Heart right ventricle (tissue), 16 donors: ENCODE results near the gene MGAT1. TPM values are rescaled to one million over a fixed set of nuclear protein-coding genes. Genes with fewer than 3 reads are reported as not detected.

ENCODE experiments used
- ATAC-seq, 8 donors: fragments of 200-7000 bp; cut with Tn5 transposase; one replicate each; pipeline ENCODE4 v1.9.1; 2020; ENCODE audit warnings: mild to moderate bottlenecking in 8 of 8, moderate library complexity in 8 of 8, moderate number of reproducible peaks in 1 of 8
- DNase-seq, 2 donors: peaks; one replicate each; pipeline ENCODE4 v3.0.0-alpha.2; 2020
- H3K27ac ChIP-seq, 10 donors: fragments of 200-600 bp; sonication (generic) in 2 of 10; one replicate each; pipeline versions ENCODE4 v1.5.0 to v1.8.0; 2020 to 2022; ENCODE audit warnings: mild to moderate bottlenecking in 3 of 10
- H3K27me3 ChIP-seq, 7 donors: fragments of 200-600 bp; one replicate each; pipeline ENCODE4 v1.8.0; 2021 to 2022; ENCODE audit warnings: mild to moderate bottlenecking in 2 of 7
- H3K36me3 ChIP-seq, 9 donors: fragments of 200-600 bp; sonication (generic) in 1 of 9; one replicate each; pipeline versions ENCODE4 v1.5.0 to v1.8.0; 2020 to 2022; ENCODE audit warnings: mild to moderate bottlenecking in 2 of 9
- H3K4me1 ChIP-seq, 9 donors: fragments of 200-600 bp; sonication (generic) in 1 of 9; one replicate each; pipeline versions ENCODE4 v1.5.0 to v1.8.0; 2020 to 2022; ENCODE audit warnings: mild to moderate bottlenecking in 4 of 9
- H3K4me3 ChIP-seq, 10 donors: fragments of 200-600 bp; sonication (generic) in 2 of 10; one replicate each; pipeline versions ENCODE4 v1.5.0 to v1.8.0; 2020 to 2022; ENCODE audit warnings: mild to moderate bottlenecking in 7 of 10, moderate library complexity in 2 of 10
- H3K9me3 ChIP-seq, 11 donors: fragments of 200-600 bp in 10 of 11; sonication (generic) in 2 of 11; one replicate each; pipeline versions ENCODE4 v1.5.0 to v1.8.0; 2013 to 2022; ENCODE audit warnings: mild to moderate bottlenecking in 2 of 11, control low read depth in 1 of 11, moderate library complexity in 1 of 11
- WGBS, 2 donors: extraction: QIAGEN DNeasy Blood & Tissue Kit; methylation state at CpG; one replicate each; pipeline ENCODE4 v1.1.7; 2013; ENCODE audit warnings: inconsistent platforms in 1 of 2; 5-methylcytosine and 5-hydroxymethylcytosine counted together
- intact Hi-C, 10 donors: fragments of 100-400 bp; cut with DNase I; formaldehyde crosslinking; loops; one replicate each; pipeline versions ENCODE4 v1.11.1 to v1.14.2; 2022
- polyA plus RNA-seq, 2 donors: library from polyadenylated mRNA; stranded (reverse); fragments of 200-250 nt; gene quantifications; one replicate each; pipeline ENCODE4 v1.2.3, GENCODE V29; 2013
- total RNA-seq, 10 donors: library from RNA; stranded (reverse); fragmentation: NEBNext Ultra II Directional in 3 of 10; extraction: Animal tissue kit (Norgen Biotek cat#: 25700) in 3 of 10; gene quantifications; one replicate each; pipeline versions ENCODE4 v1.2.1 to v1.2.4, GENCODE V29; 2021 to 2023
- TF ChIP-seq, protein P1 (sequence below), 9 donors: fragments of 200-600 bp; sonication (generic) in 2 of 9; IDR thresholded peaks; one replicate each; pipeline versions ENCODE4 v1.5.0 to v1.8.0; 2021 to 2022; ENCODE audit warnings: antibody characterized with exemption in 9 of 9, mild to moderate bottlenecking in 5 of 9, moderate library complexity in 1 of 9
- donor health status: Arrhythmogenic right ventricular cardiomyopathy.
- donor health status: ischemic (EF 13 %, LVEDD 7.1; RV severe dilation, severe dysfunction).
- donor health status: healthy with polysubstance abuse.
- donor health status: DM: no; HTN: yes; CAD: no.
- donor health status: DM: no; HTN: no; CAD: no.
- donor health status: ischemic (EF 25% LVEDD 6.9; RV normal size, moderate dysfunction).
- donor health status: ischemic (EF 25% LVEDD 5.7; RV mildly dilated, moderate dysfunction).
- donor health status: healthy.
- donor health status: DM: yes; HTN: yes; CAD: no.
- donor health status: Ischemic cardiomyopathy.
- donor health status: ischemic (EF 35%, LVEDD 5.7; RV mildly dilated, moderate dysfunction).
- donor health status: nonischemic (EF 11% LVEDD 7.7; RV severe dilation, severe dysfunction).
- donor health status: DM: yes; HTN: yes; CAD: no.
- donor health status: PGD.
- donor health status: ischemic (EF 29% LVEDD 5.4; RV normal size, mild dysfunction).
- donor health status: nonischemic (EF 23%, LVEDD 6.1; RV moderate dilation, normal function).

Gene MGAT1
- total and polyA plus RNA-seq, 12 donors, result 50.1 to 127 (median 66.1) TPM

DNA sequence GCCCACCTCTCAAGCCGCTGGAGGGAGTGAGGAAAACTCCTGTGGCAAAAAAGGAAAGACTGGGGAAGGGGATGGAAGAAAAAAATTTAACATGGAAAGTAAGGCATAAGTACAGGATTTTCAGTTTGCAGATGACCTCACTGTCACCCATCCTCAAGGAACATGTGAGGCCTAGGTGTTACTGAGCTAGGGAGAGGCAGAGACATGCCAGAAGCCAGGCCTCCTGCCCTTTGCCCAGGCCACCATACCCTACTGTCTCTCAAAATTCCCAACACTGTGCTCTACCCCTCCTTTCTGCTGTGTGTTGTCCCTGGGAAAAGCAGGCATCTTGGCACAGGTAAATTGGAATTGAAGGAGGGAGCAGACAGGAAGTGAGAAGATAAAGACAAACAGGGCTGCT lies 4.4 kb upstream of the MGAT1 start:
- Histone ChIP-seq H3K4me3 (peak overlapping the region in 4 of 10 donors; percentile 15 to 79 (median 76)), H3K27me3 (no peaks in the 10 kb centered on the region), H3K9me3 (no peaks in the 10 kb centered on the region), H3K27ac (peak overlapping the region in 9 of 10 donors; percentile 9 to 100 (median 99)), H3K4me1 (peaks cover 25 to 83% (median 74%) of the 10 kb centered on the region in 9 donors), H3K36me3 (peaks cover 0 to 38% (median 0%) of the 10 kb centered on the region in 9 donors)
- DNase-seq (no peak), ATAC-seq (no peak)
- intact Hi-C loops, result loop anchor here in 3 of 10 donors (10.0 kb wide), 1 partner anchor 378 kb away; no protein-coding TSS in a partner anchor
- WGBS, 2 donors, result 77 to 83% methylated on average over 1 of the region's 1 CpG
- TF ChIP-seq, protein P1, sequence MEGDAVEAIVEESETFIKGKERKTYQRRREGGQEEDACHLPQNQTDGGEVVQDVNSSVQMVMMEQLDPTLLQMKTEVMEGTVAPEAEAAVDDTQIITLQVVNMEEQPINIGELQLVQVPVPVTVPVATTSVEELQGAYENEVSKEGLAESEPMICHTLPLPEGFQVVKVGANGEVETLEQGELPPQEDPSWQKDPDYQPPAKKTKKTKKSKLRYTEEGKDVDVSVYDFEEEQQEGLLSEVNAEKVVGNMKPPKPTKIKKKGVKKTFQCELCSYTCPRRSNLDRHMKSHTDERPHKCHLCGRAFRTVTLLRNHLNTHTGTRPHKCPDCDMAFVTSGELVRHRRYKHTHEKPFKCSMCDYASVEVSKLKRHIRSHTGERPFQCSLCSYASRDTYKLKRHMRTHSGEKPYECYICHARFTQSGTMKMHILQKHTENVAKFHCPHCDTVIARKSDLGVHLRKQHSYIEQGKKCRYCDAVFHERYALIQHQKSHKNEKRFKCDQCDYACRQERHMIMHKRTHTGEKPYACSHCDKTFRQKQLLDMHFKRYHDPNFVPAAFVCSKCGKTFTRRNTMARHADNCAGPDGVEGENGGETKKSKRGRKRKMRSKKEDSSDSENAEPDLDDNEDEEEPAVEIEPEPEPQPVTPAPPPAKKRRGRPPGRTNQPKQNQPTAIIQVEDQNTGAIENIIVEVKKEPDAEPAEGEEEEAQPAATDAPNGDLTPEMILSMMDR (IDR thresholded peaks at IDR 0.05), result no peak

DNA sequence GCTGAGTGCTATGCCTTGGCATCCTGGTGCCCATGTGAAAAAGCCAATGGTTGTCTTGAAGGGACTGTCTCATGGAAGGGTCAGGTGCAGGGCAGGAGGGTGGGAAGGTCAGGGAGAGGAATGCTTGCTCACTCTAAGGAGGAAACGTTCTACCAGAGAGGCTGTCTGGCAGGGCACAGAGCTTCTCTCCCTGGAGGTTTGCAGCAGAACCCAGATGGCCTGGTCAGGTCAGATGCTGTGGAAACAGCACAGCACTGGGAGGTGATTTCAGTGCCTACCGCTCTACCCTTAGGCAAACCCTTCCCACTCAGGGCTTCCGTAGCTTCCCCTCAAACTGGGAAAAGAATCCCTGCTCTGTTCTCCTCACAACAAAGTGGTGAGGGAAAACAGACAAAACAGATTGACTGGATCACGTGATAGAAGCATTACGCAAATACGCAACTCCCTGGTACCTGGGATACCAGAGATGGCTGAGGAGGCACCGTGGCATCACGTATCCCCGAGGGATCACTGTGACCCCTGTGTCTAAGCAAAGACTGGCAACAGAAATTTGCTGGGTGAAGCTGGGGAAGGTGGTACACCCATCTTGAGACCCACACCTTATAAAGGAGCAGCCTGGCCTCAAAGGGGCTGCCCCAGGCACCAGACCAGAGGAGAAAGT lies 3.9 kb upstream of the MGAT1 start:
- no peak for ATAC-seq
- DNase-seq, result no peak
- Histone ChIP-seq H3K4me3 (peak overlapping the region in 2 of 10 donors; percentile 76 to 79), H3K4me1 (peaks cover 23 to 83% (median 75%) of the 10 kb centered on the region in 9 donors), H3K9me3 (no peaks in the 10 kb centered on the region), H3K27me3 (no peaks in the 10 kb centered on the region), H3K27ac (peak overlapping the region in 9 of 10 donors; percentile 9 to 100 (median 99)), H3K36me3 (peaks cover 0 to 38% (median 0%) of the 10 kb centered on the region in 9 donors)
- 63 to 71% methylated on average over 9 of the region's 9 CpGs for WGBS, 2 donors
- intact Hi-C loops, result loop anchor here in 3 of 10 donors (10.0 kb wide), 1 partner anchor 378 kb away; no protein-coding TSS in a partner anchor
- TF ChIP-seq, protein P1 (IDR thresholded peaks at IDR 0.05), result no peak

- peaks cover 0 to 38% (median 0%) of the 10 kb centered on the region in 9 donors for H3K36me3 ChIP-seq
- WGBS, 2 donors, result 81 to 87% methylated on average over 22 of the region's 22 CpGs
- no peaks in the 10 kb centered on the region for H3K27me3 ChIP-seq
- TF ChIP-seq, protein P1 (IDR thresholded peaks at IDR 0.05), result no peak
- peaks cover 28 to 93% (median 89%) of the 10 kb centered on the region in 9 donors for H3K4me1 ChIP-seq
- no peak for DNase-seq
- H3K27ac ChIP-seq, result peak overlapping the region; percentile 98 to 100 (median 99)
- H3K9me3 ChIP-seq, result no peaks in the 10 kb centered on the region
- no peak for ATAC-seq
- peak overlapping the region in 7 of 10 donors; percentile 69 to 100 (median 99) for H3K4me3 ChIP-seq
- intact Hi-C loops, result loop anchor here in 5 of 10 donors (2.0 to 10.0 kb wide), 6 partner anchors 21 to 381 kb away; partner anchors contain the start of genes ZFP62 (in 2 of the 5) and BTNL9 (in 1 of the 5)
These were observed 1.6 kb upstream of the MGAT1 start for GRCh38 chr5:180804129-180804618.
